GM13977 (cell line): ENCODE measurements around the gene DUSP19.

ENCODE experiments used
- DNase-seq: peaks from one replicate; pipeline ENCODE4 v3.0.0; 2012; ENCODE audit warnings: low spot score
- CTCF ChIP-seq: IDR thresholded peaks from 2 replicates; pipeline ENCODE4 v1.5.1; 2012; ENCODE audit warnings: mild to moderate bottlenecking, control low read depth; ENCODE audit not compliant: insufficient read depth; ENCODE audit errors: extremely low read depth, missing control alignments
- in situ Hi-C: fragments of 300-500 bp; cut with MboI; formaldehyde crosslinking; loops from one replicate; pipeline ENCODE4 v1.12.0; 2022; ENCODE audit warnings: low sequenced_read_pairs, low pct_unique_long_range_greater_than_20kb, mixed read lengths, inconsistent platforms; ENCODE audit not compliant: unreplicated experiment

DUSP19 gene

GRCh38 chr2:183112577-183112976 is 34.0 kb downstream of the DUSP19 start:
- TF ChIP-seq CTCF = no peak

GRCh38 chr2:183113630-183114029 is 35.1 kb downstream of the DUSP19 start:
- in situ Hi-C loops = no loop called here
- TF ChIP-seq CTCF = no peak
- DNase-seq = no peak

More at GRCh38 chr2:183112577-183112976, 34.0 kb downstream of the DUSP19 start:
- in situ Hi-C loops = no loop called here
- DNase-seq = no peak

DNA sequence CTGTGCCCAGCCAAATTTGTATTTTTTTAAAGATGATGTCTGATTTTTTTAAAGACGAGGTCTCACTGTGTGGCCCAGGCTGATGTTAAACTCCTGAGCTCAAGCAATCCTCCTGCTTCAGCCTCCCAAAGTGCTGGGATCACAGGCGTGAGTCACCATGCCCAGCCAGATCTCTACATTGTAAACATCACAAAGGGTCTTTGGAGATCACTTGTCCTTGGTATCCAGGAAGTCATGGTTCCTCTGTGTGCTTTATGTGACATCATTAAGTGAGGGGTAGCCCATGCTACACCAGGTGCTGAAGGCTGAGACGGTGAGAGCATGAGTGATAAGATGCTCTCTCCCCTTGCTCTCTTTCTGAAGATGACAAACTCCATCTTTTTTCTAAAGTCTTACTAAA is 38.7 kb downstream of the DUSP19 start:
- in situ Hi-C loops = no loop called here
- TF ChIP-seq CTCF = no peak
- DNase-seq = no peak

GRCh38 chr2:183123117-183123958 is 44.8 kb downstream of the DUSP19 start:
- in situ Hi-C loops = no loop called here
- no peak for TF ChIP-seq CTCF
- no peak for DNase-seq

DNA sequence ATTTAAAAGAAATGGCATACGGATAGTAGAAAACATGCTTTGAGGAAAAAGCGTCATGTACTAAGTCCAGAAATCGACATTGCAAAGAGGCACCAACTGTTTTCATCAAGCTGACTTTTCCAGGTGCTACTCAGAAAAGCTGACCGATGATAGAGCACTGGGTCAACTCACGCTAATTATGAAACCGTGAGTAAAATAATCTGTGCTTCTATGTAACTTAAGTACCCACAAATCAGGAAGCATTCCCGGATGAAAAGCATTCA is 45.3 kb downstream of the DUSP19 start:
- peak; percentile 37 for DNase-seq
- no peak for TF ChIP-seq CTCF
- in situ Hi-C loops = no loop called here

DNA sequence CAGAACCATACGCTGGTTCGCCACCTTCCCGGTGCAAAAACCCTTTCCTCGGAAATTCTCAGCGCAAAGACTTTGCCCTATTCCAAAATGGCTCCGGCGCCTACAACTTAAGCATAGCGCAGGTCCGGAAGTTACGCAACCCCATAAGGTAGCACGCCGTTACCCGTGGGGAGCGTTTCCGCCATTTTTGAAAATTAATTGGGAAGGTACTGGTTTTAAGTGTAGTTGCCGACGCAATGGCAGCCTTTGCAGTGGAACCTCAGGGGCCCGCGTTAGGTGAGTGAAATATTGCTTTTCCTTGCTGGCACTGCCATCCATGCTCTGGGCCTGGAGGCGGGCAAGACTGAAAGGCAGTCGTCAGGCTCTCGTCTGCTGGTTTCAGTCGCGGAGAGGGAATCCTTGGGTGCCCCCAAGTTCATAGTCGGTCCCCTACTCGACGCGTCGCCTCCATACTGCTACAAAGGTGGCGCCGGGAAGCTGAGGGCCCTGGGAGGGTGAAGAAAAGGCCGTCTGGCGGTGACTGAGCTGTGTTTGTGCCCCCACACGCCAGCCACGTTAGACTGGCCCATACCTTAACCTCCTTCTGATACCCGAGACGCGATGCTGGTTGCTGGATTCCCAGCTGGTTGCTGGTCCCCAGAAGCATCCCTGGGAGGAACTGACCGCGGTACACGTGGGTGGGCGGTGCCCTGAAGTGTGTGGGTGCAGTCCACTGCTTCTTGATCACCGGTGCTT is 45.8 kb downstream of the DUSP19 start, which contains the start of gene NUP35:
NUP35 (plus strand) TSS at position 222 of the 735 bp plus-strand sequence; CDS start at position 237, 15 bp downstream.
- peak; percentile 71 for DNase-seq
- TF ChIP-seq CTCF = no peak
- in situ Hi-C loops = no loop called here
